ENCODE measurements around the gene MTFP1. TPM values are rescaled to one million over a fixed set of nuclear protein-coding genes. Genes with fewer than 3 reads are reported as not detected.

Gene MTFP1
- total and polyA plus RNA-seq, 2 of the 4 experiments (the other 2 are of a cell fraction) = 7.3 to 7.7 TPM

DNA sequence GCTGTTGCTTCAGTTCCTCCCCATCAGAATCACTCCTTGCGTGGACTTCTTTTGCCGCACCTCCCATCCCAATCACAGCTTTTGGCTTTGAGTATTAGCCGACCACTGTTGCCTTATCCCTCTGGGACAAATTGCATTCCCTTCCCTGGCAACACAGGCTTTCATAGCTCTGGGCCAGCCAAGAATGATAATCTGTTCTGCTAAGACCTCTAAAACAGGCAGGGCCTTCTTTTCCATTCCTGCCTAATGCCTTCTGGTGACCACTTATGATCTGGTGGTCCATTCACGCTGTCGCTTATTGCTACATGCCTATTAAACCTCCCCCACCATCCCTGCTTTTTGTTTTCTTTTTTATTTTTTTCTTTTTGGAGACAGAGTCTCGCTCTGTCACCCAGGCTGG is 19.2 kb upstream of the MTFP1 start:
- Histone ChIP-seq H4K8ac (ENCODE audit: low read depth in 2 of 2, low read length in 2 of 2) (no peak overlapping the region), H2AK9ac (replicated peaks; ENCODE audit: low read depth, low read length, poor library complexity) (no peak overlapping the region), H3K4me3 (ENCODE audit: insufficient read depth, low read depth, low read length) (no peak overlapping the region), H2BK20ac (ENCODE audit: low read depth, low read length) (no peak overlapping the region), H2BK120ac (ENCODE audit: low read depth, low read length) (no peak overlapping the region), H3K4me1 (ENCODE audit: control insufficient read depth, insufficient read depth, low read length) (peaks cover 5% of the 10 kb centered on the region), H2AFZ (replicated peaks; ENCODE audit: low read length, poor library complexity) (no peak overlapping the region), H4K5ac (ENCODE audit: low read depth, low read length) (no peak overlapping the region), H4K91ac (ENCODE audit: insufficient read depth, low read depth, low read length) (no peak overlapping the region), H3K9me1 (ENCODE audit: insufficient read depth, low read length) (0 out of 2 replicates have a peak, but pooled peaks cover 5% of the 10 kb centered on the region), H3K27me3 (ENCODE audit: control insufficient read depth, insufficient read depth, low read length) (no peaks in the 10 kb centered on the region), H3K18ac (ENCODE audit: low read depth, low read length) (no peak overlapping the region), H3K4me2 (ENCODE audit: low read depth, low read length) (no peak overlapping the region), H3K9me3 (ENCODE audit: control insufficient read depth, insufficient read depth, low read length) (no peaks in the 10 kb centered on the region), H2BK15ac (ENCODE audit: low read depth, low read length) (no peak overlapping the region), H3K9ac (ENCODE audit: low read depth, low read length) (no peak overlapping the region), H3K4ac (ENCODE audit: low read depth, low read length) (no peak overlapping the region), H3K27ac (ENCODE audit: insufficient read depth, low read length) (no peak overlapping the region), H2BK5ac (ENCODE audit: low read depth, low read length, poor library complexity, severe bottlenecking) (no peak overlapping the region), H3K23ac (ENCODE audit: low read depth, low read length) (no peak overlapping the region), H3K14ac (replicated peaks; ENCODE audit: low read depth, low read length) (no peak overlapping the region), H2AK5ac (ENCODE audit: low read depth, low read length) (no peak overlapping the region), H3K56ac (ENCODE audit: extremely low read depth, insufficient read depth, low read length) (no peak overlapping the region), H3K36me3 (ENCODE audit: control insufficient read depth, insufficient read depth, low read length) (peaks cover 32% of the 10 kb centered on the region), H3K79me1 (ENCODE audit: low read depth in 1 of 2, low read length in 2 of 2) (peaks cover 23 to 37% of the 10 kb centered on the region in 2 experiments), H4K20me1 (ENCODE audit: insufficient read depth, low read length) (peaks cover 5% of the 10 kb centered on the region; the same call in 1 of the 2 replicates)
- dilution Hi-C loops (cut with HindIII; ENCODE audit: low sequenced_read_pairs, unreplicated experiment) = no loop called here
- BruUV-seq (replicated peaks) = no TSS peak
- no peak for TF ChIP-seq ELK1 (IDR thresholded peaks at IDR 0.05; ENCODE audit: borderline replicate concordance, low read depth, low read length)
- no peak for TF ChIP-seq MAZ (IDR thresholded peaks at IDR 0.05; ENCODE audit: borderline replicate concordance, low read depth, low read length)
- TF ChIP-seq MAFK (IDR thresholded peaks at IDR 0.05; ENCODE audit: low read depth, low read length) = no peak
- TF ChIP-seq POLR2A (IDR thresholded peaks at IDR 0.05; ENCODE audit: low read depth, low read length) = no peak
- no peak for TF ChIP-seq RCOR1 (IDR thresholded peaks at IDR 0.05; ENCODE audit: insufficient replicate concordance, low read length)
- TF ChIP-seq CHD1 (IDR thresholded peaks at IDR 0.05; ENCODE audit: low read depth, low read length) = no peak
- TF ChIP-seq, protein P1, sequence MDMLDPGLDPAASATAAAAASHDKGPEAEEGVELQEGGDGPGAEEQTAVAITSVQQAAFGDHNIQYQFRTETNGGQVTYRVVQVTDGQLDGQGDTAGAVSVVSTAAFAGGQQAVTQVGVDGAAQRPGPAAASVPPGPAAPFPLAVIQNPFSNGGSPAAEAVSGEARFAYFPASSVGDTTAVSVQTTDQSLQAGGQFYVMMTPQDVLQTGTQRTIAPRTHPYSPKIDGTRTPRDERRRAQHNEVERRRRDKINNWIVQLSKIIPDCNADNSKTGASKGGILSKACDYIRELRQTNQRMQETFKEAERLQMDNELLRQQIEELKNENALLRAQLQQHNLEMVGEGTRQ (IDR thresholded peaks at IDR 0.05; ENCODE audit: low read depth, low read length) = no peak
- TF ChIP-seq SMC3 (IDR thresholded peaks at IDR 0.05; ENCODE audit: low read depth, low read length) = no peak
- no peak for TF ChIP-seq MXI1 (IDR thresholded peaks at IDR 0.05; ENCODE audit: borderline replicate concordance, low read depth, low read length)
- in situ Hi-C loops (cut with MboI; ENCODE audit: low sequenced_read_pairs) = no loop called here
- intact Hi-C loops (cut with micrococcal nuclease) = no loop called here
- 78% methylated on average over 6 of the region's 6 CpGs; no CpG with 5 or more reads in 1 of the 2 experiments for WGBS, 2 experiments (ENCODE audit: extremely low coverage in 2 of 2, insufficient read length in 1 of 2)
- DNase-seq = no peak
- POLR2A ChIA-PET (ENCODE audit: unreplicated experiment) = interaction anchor here (1.5 kb wide), 1 partner anchor 16 kb away, joined by 4 read pairs; no protein-coding TSS in a partner anchor
- CTCF ChIA-PET = no interaction called here
- ATAC-seq (ENCODE audit: low read depth) = no peak
